Activated CD4-positive, alpha-beta T cell treated with anti-CD3 and anti-CD28 coated beads, Interleukin-2, amount 10 ng/mL, durations not matched to agents 7 days and 5 days (primary cell): ENCODE measurements around the gene MDFIC. TPM values are rescaled to one million over a fixed set of nuclear protein-coding genes. Genes with fewer than 3 reads are reported as not detected.

Source experiments
- CTCF ChIA-PET: fragments of 350-600 bp; sonication (Branson Sonifier 250); formaldehyde crosslinking; loops from one replicate; lab custom pipeline; 2021; ENCODE audit warnings: antibody characterized with exemption; lab: Charles Lee
- POLR2A ChIA-PET: fragments of 350-600 bp; sonication (Branson Sonifier 250); formaldehyde crosslinking; loops from one replicate; lab custom pipeline; 2021; ENCODE audit warnings: antibody characterized with exemption; lab: Charles Lee
- DNase-seq: peaks from one replicate; pipeline ENCODE4 v3.0.0-alpha.2; 2020
- H3K27ac Mint-ChIP-seq: one replicate; pipeline ENCODE4 v1.8.0; 2021; ENCODE audit warnings: mild to moderate bottlenecking, moderate library complexity, mixed read lengths
- H3K27me3 Mint-ChIP-seq: one replicate; pipeline ENCODE4 v1.8.0; 2021; ENCODE audit warnings: mixed read lengths
- H3K36me3 Mint-ChIP-seq: one replicate; pipeline ENCODE4 v1.8.0; 2021; ENCODE audit warnings: low read depth, mixed read lengths
- H3K4me1 Mint-ChIP-seq: one replicate; pipeline ENCODE4 v1.8.0; 2021; ENCODE audit warnings: mixed read lengths
- H3K4me3 Mint-ChIP-seq: one replicate; pipeline ENCODE4 v1.8.0; 2021; ENCODE audit warnings: mild to moderate bottlenecking, moderate library complexity, mixed read lengths
- H3K9me3 Mint-ChIP-seq: one replicate; pipeline ENCODE4 v1.8.0; 2021; ENCODE audit warnings: mixed read lengths
- total RNA-seq, 2 experiments: library from RNA; stranded (reverse); gene quantifications; one replicate each; pipeline ENCODE4 v1.2.3, GENCODE V29; 2021

Gene MDFIC
- total RNA-seq, 2 experiments from 2014 or later, result 75.4 to 91.2 TPM

DNA sequence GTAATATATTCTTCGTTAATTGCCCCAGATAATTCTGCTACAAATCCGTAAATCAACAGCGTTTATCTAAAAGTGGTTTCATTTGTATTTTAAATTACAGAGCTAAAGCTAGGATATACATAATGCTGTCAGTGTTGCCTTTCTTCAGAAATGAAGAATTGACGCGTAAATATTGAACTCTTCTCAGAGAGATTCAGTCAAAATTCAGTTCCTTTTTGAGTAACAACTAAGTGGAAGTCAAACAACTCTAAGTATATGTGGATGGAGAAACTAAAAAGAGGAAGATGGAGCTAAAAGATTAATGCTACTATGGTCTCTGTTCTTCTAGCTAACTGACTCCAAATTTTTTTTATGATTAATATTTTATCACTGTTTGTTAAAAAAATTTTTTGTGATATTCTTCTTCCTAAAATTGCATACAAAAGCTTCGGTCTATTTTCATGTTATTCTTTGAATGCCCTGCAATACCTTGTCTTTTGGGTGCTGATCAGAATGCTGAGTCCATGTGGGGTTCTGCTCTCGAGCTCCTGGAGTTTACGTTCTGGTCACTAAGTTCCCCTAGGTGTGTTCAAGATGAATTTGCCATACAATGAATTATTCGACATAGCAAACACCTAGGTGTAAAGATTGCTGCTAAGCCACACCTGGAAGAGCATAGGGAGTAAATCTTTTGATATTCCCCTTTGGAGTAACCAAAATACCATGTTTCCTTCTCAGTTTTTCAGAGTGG is 20.7 kb downstream of the MDFIC start:
- peaks cover 5% of the 10 kb centered on the region for H3K9me3 Mint-ChIP-seq
- H3K4me1 Mint-ChIP-seq, result peaks cover 34% of the 10 kb centered on the region
- no peaks in the 10 kb centered on the region for H3K27me3 Mint-ChIP-seq
- DNase-seq, result no peak
- H3K36me3 Mint-ChIP-seq, result peaks cover 69% of the 10 kb centered on the region
- POLR2A ChIA-PET, result no interaction called here
- H3K27ac Mint-ChIP-seq, result no peak overlapping the region
- no peak overlapping the region for H3K4me3 Mint-ChIP-seq
- CTCF ChIA-PET, result no interaction called here

DNA sequence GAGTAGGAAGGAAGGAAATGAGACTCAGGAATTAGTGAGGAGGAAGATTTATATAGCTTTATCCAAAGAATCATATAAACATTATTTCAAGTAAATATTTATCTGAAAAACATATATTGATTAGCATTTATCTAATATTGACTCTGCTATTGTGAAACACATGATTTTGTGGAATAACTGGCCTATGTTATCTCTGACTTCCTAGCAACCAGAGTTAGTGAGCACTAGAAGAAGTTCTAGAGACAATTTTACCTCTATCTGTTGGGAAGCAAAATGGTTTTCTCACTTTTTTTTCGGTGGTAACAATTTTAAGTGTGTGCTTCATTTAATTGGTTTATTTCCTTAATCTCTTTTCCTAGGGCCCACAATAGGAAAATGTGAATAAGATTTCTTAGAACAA is 21.6 kb downstream of the MDFIC start:
- Mint-ChIP-seq H3K9me3 (peaks cover 5% of the 10 kb centered on the region), H3K4me3 (no peak overlapping the region), H3K36me3 (peaks cover 72% of the 10 kb centered on the region), H3K27me3 (no peaks in the 10 kb centered on the region), H3K4me1 (peaks cover 43% of the 10 kb centered on the region), H3K27ac (no peak overlapping the region)
- ChIA-PET POLR2A (no interaction called here), CTCF (interaction anchor here (0.7 kb wide), 1 partner anchor 13 kb away, joined by 3 read pairs; no protein-coding TSS in a partner anchor)
- DNase-seq, result no peak

DNA sequence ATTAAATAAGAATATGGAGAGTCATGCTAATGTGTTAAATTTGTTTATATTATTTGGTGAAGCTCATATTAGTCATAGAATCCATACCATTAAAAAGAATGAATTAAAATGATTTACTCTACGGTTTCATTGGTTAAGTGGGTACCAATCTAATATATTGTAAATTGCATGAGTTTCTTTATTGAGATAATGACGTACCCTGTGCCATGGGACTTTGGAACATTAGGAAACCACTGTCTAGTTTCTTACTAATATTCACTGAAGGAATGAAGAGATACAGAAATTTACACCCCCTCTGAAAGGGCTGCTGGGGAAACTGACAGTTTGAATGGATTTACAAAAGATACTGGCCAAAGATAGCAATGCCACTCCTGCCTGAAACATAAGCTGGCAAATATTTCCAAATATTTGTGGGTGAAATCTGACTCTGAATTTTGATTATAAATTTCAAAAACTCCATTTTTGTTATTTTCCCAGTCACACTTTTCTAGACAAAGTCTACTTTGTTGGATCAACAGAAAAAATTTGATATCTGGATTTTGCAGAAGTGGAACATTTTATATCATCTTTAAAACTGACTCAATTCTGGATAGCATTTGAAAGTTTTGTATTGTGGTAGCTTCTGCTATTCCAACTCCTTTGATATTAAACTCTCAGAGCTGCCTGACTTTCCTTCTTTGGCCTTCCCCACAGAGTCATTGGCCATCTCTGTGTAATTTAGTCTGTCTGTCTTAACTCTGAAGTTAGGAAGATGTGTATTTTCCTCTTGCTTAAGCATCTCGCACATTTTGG is 22.3 kb downstream of the MDFIC start:
- H3K4me1 Mint-ChIP-seq, result peaks cover 48% of the 10 kb centered on the region
- peaks cover 75% of the 10 kb centered on the region for H3K36me3 Mint-ChIP-seq
- ChIA-PET CTCF (interaction anchor here (0.6 to 0.9 kb wide), 3 partner anchors 13 to 1650 kb away, joined by 3 read pairs; no protein-coding TSS in a partner anchor), POLR2A (no interaction called here)
- H3K27ac Mint-ChIP-seq, result no peak overlapping the region
- H3K27me3 Mint-ChIP-seq, result no peaks in the 10 kb centered on the region
- no peak for DNase-seq
- no peak overlapping the region for H3K4me3 Mint-ChIP-seq
- peaks cover 5% of the 10 kb centered on the region for H3K9me3 Mint-ChIP-seq

DNA sequence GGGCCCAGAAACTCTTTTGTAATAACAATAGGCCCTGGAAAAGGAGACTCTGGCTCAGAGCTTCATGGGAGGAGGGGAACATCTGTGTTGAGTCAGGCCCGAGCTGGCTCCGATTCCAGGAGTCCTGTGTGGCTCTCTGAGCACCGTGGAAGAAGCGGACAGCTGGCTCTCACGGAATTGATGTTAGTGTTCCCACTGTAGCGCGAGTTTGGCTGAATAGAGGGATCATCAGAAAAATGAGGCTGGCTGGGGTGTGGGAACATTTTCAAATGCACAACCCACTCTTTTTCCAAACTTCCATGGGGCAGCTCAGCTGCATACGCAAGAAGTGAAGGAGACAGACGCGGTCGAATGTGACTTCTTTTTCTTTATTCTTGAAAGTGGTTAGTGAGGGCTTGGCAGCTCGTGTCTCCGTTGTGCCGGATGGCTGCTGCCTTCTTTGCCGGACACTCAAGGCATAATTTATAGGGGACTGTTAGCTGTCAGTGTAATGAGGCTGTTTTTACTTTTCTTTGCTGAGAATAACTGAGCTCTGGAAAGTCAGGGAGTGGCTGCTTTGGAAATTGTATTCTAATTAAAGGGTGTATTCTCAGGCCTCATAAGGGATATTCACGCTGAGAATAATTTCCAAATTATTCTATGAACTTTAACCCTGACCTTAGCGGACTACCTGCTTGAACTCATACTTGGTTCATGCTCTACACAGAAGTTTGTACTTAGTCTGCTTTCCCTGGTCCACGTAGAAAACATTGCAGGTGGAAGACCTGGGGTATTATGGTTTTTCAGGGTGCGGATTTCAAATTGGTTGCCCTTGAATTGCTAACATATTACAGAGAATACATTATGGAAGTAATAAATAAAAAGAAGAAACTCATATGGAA is 23.1 kb downstream of the MDFIC start:
- H3K27ac Mint-ChIP-seq, result no peak overlapping the region
- DNase-seq, result no peak
- H3K4me3 Mint-ChIP-seq, result no peak overlapping the region
- CTCF ChIA-PET, result interaction anchor here (0.9 kb wide), 1 partner anchor 67 kb away, joined by 3 read pairs; no protein-coding TSS in a partner anchor
- H3K27me3 Mint-ChIP-seq, result no peaks in the 10 kb centered on the region
- H3K9me3 Mint-ChIP-seq, result peaks cover 5% of the 10 kb centered on the region
- peaks cover 54% of the 10 kb centered on the region for H3K4me1 Mint-ChIP-seq
- POLR2A ChIA-PET, result no interaction called here
- peaks cover 83% of the 10 kb centered on the region for H3K36me3 Mint-ChIP-seq

DNA sequence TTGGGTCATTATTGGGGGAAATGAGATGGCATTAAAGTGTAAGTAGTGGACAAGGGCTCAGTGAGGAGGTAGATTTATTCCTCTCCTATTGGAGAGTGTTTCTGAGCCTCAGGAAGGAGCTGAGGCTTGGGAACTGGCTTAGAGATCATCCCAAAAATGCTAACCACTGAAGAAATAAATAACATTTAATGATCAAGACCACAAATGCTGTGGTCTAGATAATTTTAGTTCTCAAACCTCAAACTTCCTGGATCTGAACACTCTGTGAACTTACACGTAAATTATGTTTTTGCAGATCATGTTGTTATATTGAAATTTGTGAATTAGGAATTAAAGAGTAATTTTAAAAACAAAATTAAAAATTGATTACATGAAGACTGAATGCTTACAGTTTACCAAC is 27.3 kb downstream of the MDFIC start:
- H3K27me3 Mint-ChIP-seq, result no peaks in the 10 kb centered on the region
- CTCF ChIA-PET, result interaction anchor here (0.7 to 1.0 kb wide), 2 partner anchors 10 to 17 kb away, joined by 3 read pairs; no protein-coding TSS in a partner anchor
- H3K27ac Mint-ChIP-seq, result no peak overlapping the region
- DNase-seq, result no peak
- H3K4me1 Mint-ChIP-seq, result peaks cover 43% of the 10 kb centered on the region
- POLR2A ChIA-PET, result no interaction called here
- peaks cover 2% of the 10 kb centered on the region for H3K9me3 Mint-ChIP-seq
- H3K36me3 Mint-ChIP-seq, result peaks cover 66% of the 10 kb centered on the region
- H3K4me3 Mint-ChIP-seq, result peak overlapping the region; percentile 46

DNA sequence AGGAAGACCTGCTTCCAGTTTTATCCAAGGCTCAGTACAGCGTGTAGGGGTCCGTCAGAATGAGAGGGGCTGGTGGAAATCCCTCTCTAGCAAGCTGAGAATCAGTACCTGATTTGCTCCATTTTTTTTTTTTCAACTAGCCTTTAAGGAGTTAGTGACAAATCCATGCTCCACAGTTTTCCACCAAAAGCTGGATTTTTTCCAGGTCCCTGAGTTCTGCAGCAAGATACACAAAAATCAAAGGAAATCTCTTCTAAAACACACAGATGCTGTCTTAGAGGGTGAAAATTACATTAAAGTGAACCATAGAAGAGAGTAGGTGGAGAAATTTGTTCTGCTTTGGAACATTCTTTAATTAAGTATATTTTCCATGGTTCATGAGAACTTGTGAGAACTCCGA is 30.4 kb downstream of the MDFIC start:
- H3K9me3 Mint-ChIP-seq, result peaks cover 2% of the 10 kb centered on the region

DNA sequence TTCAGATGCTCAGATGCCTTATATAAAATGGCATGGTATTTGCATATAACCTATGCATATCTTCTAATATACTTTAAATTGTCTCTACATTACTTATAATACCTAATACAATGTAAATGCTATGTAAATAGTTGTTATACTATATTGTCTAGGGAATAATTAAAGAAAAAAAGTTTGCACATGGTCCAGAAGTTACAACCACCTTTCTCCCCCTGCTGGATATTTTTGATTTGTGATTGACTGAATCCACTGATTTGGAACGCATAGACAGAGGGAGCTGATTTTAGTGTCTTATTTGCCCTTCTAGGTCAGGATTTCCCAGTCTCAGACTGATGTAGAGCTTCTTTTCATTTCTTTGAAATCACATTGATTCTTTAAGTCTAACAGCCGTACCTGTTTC is 31.8 kb downstream of the MDFIC start:
- POLR2A ChIA-PET, result no interaction called here
- no peak overlapping the region for H3K4me3 Mint-ChIP-seq
- H3K27me3 Mint-ChIP-seq, result no peaks in the 10 kb centered on the region
- CTCF ChIA-PET, result no interaction called here
- H3K9me3 Mint-ChIP-seq, result peaks cover 2% of the 10 kb centered on the region
- H3K27ac Mint-ChIP-seq, result no peak overlapping the region
- peaks cover 47% of the 10 kb centered on the region for H3K36me3 Mint-ChIP-seq
- no peak for DNase-seq
- H3K4me1 Mint-ChIP-seq, result peaks cover 27% of the 10 kb centered on the region

More for the DNA sequence above, 30.4 kb downstream of the MDFIC start:
- no peaks in the 10 kb centered on the region for H3K27me3 Mint-ChIP-seq
- ChIA-PET POLR2A (no interaction called here), CTCF (no interaction called here)
- no peak overlapping the region for H3K4me3 Mint-ChIP-seq
- no peak for DNase-seq
- no peak overlapping the region for H3K27ac Mint-ChIP-seq
- peaks cover 40% of the 10 kb centered on the region for H3K4me1 Mint-ChIP-seq
- H3K36me3 Mint-ChIP-seq, result peaks cover 58% of the 10 kb centered on the region

DNA sequence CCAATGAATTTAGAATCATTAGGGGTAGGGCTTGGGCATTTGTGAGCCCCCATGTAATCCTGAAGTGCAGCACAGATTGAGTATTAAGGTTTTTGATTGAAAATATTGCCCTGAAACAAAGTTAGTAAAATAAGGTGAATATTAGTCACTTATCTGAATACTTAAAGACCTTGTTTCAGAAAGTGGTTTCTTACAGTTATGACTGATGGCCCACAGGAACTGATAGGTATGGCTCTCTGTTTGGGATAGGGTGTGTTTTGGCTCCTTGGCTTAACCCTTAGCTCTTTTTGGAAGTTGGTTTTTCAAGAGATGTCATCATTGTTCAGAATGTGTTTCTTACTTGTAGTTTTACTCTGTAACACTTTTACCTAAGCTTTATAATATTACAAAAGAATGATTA is 34.8 kb downstream of the MDFIC start:
- H3K9me3 Mint-ChIP-seq, result no peaks in the 10 kb centered on the region
- H3K4me3 Mint-ChIP-seq, result no peak overlapping the region
- DNase-seq, result no peak
- no peak overlapping the region for H3K27ac Mint-ChIP-seq
- peaks cover 12% of the 10 kb centered on the region for H3K4me1 Mint-ChIP-seq
- peaks cover 46% of the 10 kb centered on the region for H3K36me3 Mint-ChIP-seq
- CTCF ChIA-PET, result interaction anchor here (1.1 kb wide), 1 partner anchor 13 kb away, joined by 3 read pairs; no protein-coding TSS in a partner anchor
- no peaks in the 10 kb centered on the region for H3K27me3 Mint-ChIP-seq
- POLR2A ChIA-PET, result no interaction called here

DNA sequence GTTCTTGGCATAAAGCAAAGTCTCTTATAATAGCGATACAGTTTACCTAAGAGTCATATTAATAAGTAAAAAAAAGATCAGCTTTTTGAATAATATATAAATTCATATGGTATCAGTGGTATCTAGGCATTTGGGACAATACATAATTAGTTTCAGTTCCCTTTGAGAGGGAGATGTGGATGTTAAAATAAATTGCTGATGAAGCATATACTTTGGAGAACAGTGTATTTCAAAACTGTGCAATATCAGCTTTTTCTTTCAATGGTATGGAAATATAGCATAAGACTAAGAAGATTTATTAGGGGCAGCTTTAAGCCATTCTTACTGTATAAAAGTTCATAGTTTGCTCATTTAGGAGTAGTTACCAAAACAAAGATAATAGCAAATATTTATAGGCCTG is 35.5 kb downstream of the MDFIC start:
- ChIA-PET CTCF (interaction anchor here (1.1 kb wide), 1 partner anchor 14 kb away, joined by 3 read pairs; no protein-coding TSS in a partner anchor), POLR2A (no interaction called here)
- H3K4me1 Mint-ChIP-seq, result peaks cover 17% of the 10 kb centered on the region
- H3K9me3 Mint-ChIP-seq, result no peaks in the 10 kb centered on the region
- H3K27ac Mint-ChIP-seq, result no peak overlapping the region
- no peak for DNase-seq
- no peak overlapping the region for H3K4me3 Mint-ChIP-seq
- peaks cover 50% of the 10 kb centered on the region for H3K36me3 Mint-ChIP-seq
- H3K27me3 Mint-ChIP-seq, result no peaks in the 10 kb centered on the region

DNA sequence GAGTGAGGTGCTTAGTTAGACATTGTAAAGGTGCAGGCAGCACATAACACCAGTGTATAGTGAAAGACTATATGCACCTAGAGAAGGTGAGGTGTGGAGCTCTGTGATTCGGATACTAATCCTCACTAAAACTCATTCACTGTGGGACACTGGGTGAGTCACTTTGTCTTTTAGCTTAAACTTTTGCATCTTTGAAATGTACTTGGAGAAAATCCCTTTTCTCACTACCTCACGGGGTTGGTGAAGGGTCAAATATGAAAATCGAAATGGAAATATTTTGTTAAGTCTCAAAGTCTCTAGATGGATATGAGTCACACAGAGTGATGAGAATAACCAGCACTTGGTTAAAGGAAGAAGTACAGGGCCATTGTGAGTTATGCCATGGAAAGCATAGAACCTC is 38.0 kb downstream of the MDFIC start:
- POLR2A ChIA-PET, result no interaction called here
- peaks cover 24% of the 10 kb centered on the region for H3K4me1 Mint-ChIP-seq
- peaks cover 3% of the 10 kb centered on the region for H3K9me3 Mint-ChIP-seq
- no peak for DNase-seq
- no peak overlapping the region for H3K27ac Mint-ChIP-seq
- H3K36me3 Mint-ChIP-seq, result peaks cover 50% of the 10 kb centered on the region
- H3K27me3 Mint-ChIP-seq, result no peaks in the 10 kb centered on the region
- no peak overlapping the region for H3K4me3 Mint-ChIP-seq
- CTCF ChIA-PET, result no interaction called here

DNA sequence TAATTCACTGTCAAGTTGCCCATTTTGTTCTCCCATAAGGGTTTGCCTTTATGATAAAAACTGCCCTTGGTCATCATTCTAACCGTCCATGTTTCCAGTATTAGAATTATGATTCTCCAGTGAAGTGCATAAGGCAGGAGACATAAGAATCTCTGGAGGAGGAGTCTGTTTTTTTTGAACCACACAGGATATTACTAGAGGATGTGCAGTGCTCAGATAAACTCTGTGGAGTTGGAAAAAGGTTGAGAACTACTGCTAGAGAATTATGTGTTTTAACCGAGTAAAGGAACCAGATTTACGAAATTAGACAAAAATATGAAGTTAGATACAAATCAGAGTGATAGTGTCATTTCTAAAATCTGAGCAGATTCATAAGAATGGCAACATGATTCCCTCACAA is 40.5 kb downstream of the MDFIC start:
- Mint-ChIP-seq H3K36me3 (peaks cover 54% of the 10 kb centered on the region), H3K4me1 (peaks cover 31% of the 10 kb centered on the region), H3K4me3 (no peak overlapping the region), H3K27ac (no peak overlapping the region), H3K27me3 (no peaks in the 10 kb centered on the region), H3K9me3 (peaks cover 5% of the 10 kb centered on the region)
- ChIA-PET CTCF (no interaction called here), POLR2A (no interaction called here)
- DNase-seq, result no peak

DNA sequence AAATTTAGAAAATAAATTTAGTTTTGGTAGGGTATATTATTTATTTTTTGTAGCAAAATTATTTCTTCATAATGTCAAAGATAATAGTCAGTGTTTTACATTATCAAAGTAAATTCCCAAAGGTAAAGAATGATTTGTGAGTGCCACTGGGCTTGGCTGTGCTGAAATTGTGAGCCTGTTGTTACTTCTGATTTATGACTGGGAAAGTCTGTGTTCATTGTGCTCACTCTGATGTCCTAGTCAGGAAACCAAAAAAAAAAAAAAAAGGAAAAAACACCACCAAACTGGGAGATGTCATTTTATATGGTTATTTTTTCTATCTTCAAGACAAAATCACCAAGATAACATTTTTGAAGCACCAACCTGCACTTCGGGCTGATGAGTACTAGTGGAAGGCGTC is 44.3 kb downstream of the MDFIC start:
- ChIA-PET POLR2A (interaction anchor here (0.6 kb wide), 1 partner anchor 22 kb away, joined by 3 read pairs; no protein-coding TSS in a partner anchor), CTCF (interaction anchor here (0.7 kb wide), 1 partner anchor 176 kb away, joined by 3 read pairs; no protein-coding TSS in a partner anchor)
- DNase-seq, result no peak
- H3K9me3 Mint-ChIP-seq, result peaks cover 5% of the 10 kb centered on the region
- no peak overlapping the region for H3K4me3 Mint-ChIP-seq
- H3K27ac Mint-ChIP-seq, result no peak overlapping the region
- H3K27me3 Mint-ChIP-seq, result no peaks in the 10 kb centered on the region
- H3K36me3 Mint-ChIP-seq, result peaks cover 57% of the 10 kb centered on the region
- peaks cover 38% of the 10 kb centered on the region for H3K4me1 Mint-ChIP-seq
